GM18907 (cell line): ENCODE data around the gene RNF31.

ENCODE experiments used
- ATAC-seq: cut with Tn5 transposase; IDR thresholded peaks from one replicate; pipeline ENCODE4 v1.9.1; 2021; ENCODE audit warnings: mild to moderate bottlenecking, moderate library complexity; ENCODE audit not compliant: unreplicated experiment

Gene RNF31

GRCh38 chr14:24137529-24138395, 9.5 kb upstream of the RNF31 start:
- ATAC-seq: no peak

GRCh38 chr14:24138396-24139271, 8.7 kb upstream of the RNF31 start:
- no peak for ATAC-seq

GRCh38 chr14:24139272-24139934, 7.9 kb upstream of the RNF31 start:
- no peak for ATAC-seq

- peak; percentile 86 for ATAC-seq
Observed at GRCh38 chr14:24141097-24141880, 6.0 kb upstream of the RNF31 start, which contains the start of gene EMC9. Gene EMC9 (minus strand): TSS chr14:24141591. CDS start chr14:24141304, 287 bp downstream.

- no peak for ATAC-seq
Observed at GRCh38 chr14:24143511-24143910, 3.8 kb upstream of the RNF31 start.

- ATAC-seq: no peak
Observed at GRCh38 chr14:24144451-24144850, 2.8 kb upstream of the RNF31 start.

- no peak for ATAC-seq
Observed at GRCh38 chr14:24145219-24145618, 2.1 kb upstream of the RNF31 start.

- no peak for ATAC-seq
Observed at GRCh38 chr14:24145690-24146452, 1.4 kb upstream of the RNF31 start.

- peak; percentile 66 for ATAC-seq
Observed at GRCh38 chr14:24146453-24146977, 783 bp upstream of the RNF31 start, which contains the start of gene PSME2. Gene PSME2 (minus strand): TSS chr14:24146610. CDS start chr14:24146581, 29 bp downstream.

- peak; percentile 3 for ATAC-seq
Observed at GRCh38 chr14:24147761-24148428, 597 bp downstream of the RNF31 start.

GRCh38 chr14:24149302-24149969, 2.1 kb downstream of the RNF31 start:
- ATAC-seq: no peak

GRCh38 chr14:24150061-24150460, 2.8 kb downstream of the RNF31 start:
- no peak for ATAC-seq

GRCh38 chr14:24150567-24150966, 3.3 kb downstream of the RNF31 start:
- no peak for ATAC-seq

GRCh38 chr14:24150993-24151392, 3.7 kb downstream of the RNF31 start:
- no peak for ATAC-seq

- ATAC-seq: no peak
Observed at GRCh38 chr14:24151404-24152080, 4.2 kb downstream of the RNF31 start.

GRCh38 chr14:24155100-24155499, 7.8 kb downstream of the RNF31 start:
- ATAC-seq: no peak

- ATAC-seq: no peak
Observed at GRCh38 chr14:24156840-24157239, 9.5 kb downstream of the RNF31 start.

- ATAC-seq: no peak
Observed at GRCh38 chr14:24157331-24157730, 10.0 kb downstream of the RNF31 start.
